OCI-LY7 (cell line): Measurements from ENCODE around the gene MAPK8IP3. TPM values are rescaled to one million over a fixed set of nuclear protein-coding genes. Genes with fewer than 3 reads are reported as not detected.

ENCODE experiments used
- BruUV-seq: library from RNA; stranded (reverse); fragments of 400-500 nt; replicated peaks from 2 replicates; lab custom pipeline; 2021; lab: Mats Ljungman, UMichigan
- CTCF ChIA-PET: fragments of 300-600 bp; sonication (Branson Sonifier 250); formaldehyde crosslinking; loops from one replicate; lab custom pipeline; 2022; ENCODE audit warnings: antibody characterized with exemption; ENCODE audit not compliant: unreplicated experiment; lab: Charles Lee
- POLR2A ChIA-PET: fragments of 300-600 bp; sonication (Branson Sonifier 250); formaldehyde crosslinking; loops from one replicate; lab custom pipeline; 2022; ENCODE audit warnings: antibody characterized with exemption; lab: Charles Lee
- DNase-seq: peaks from one replicate; pipeline ENCODE4 v3.0.0-alpha.2; 2015; ENCODE audit warnings: low spot score
- H2AFZ ChIP-seq: fragments of 200-600 bp; sonication (generic), shearing (Covaris generic); 2 replicates; pipeline ENCODE4 v1.6.1; 2014; ENCODE audit warnings: mild to moderate bottlenecking, antibody characterized with exemption, low read length, moderate library complexity
- H3K27ac ChIP-seq: fragments of 200-600 bp; sonication (generic); 2 replicates; pipeline ENCODE4 v1.5.1; 2014; ENCODE audit warnings: mixed run types, low read depth, mild to moderate bottlenecking, moderate library complexity, low read length, inconsistent platforms; ENCODE audit not compliant: poor library complexity, severe bottlenecking
- H3K36me3 ChIP-seq: fragments of 200-600 bp; sonication (generic); 2 replicates; pipeline ENCODE4 v1.6.1; 2014; ENCODE audit warnings: mild to moderate bottlenecking, antibody characterized with exemption, low read length, moderate library complexity, mixed read lengths; ENCODE audit not compliant: insufficient read depth
- H3K4me1 ChIP-seq: fragments of 200-600 bp; sonication (generic); 2 replicates; pipeline ENCODE4 v1.5.1; 2014; ENCODE audit warnings: mild to moderate bottlenecking, low read length; ENCODE audit not compliant: insufficient read depth, poor library complexity, severe bottlenecking
- H3K4me2 ChIP-seq: fragments of 200-600 bp; sonication (generic); 2 replicates; pipeline ENCODE4 v1.6.1; 2014; ENCODE audit warnings: mild to moderate bottlenecking, low read length
- H3K4me3 ChIP-seq: fragments of 200-600 bp; sonication (generic); 2 replicates; pipeline ENCODE4 v1.5.1; 2014; ENCODE audit warnings: mild to moderate bottlenecking, low read depth, low read length; ENCODE audit not compliant: poor library complexity, severe bottlenecking
- H3K79me2 ChIP-seq: fragments of 200-600 bp; sonication (generic); 2 replicates; pipeline ENCODE4 v1.6.1; 2016; ENCODE audit warnings: low read depth, mild to moderate bottlenecking, low read length, moderate library complexity, mixed read lengths; ENCODE audit not compliant: insufficient read depth
- H3K9me2 ChIP-seq: fragments of 200-600 bp; sonication (generic); 2 replicates; pipeline ENCODE4 v1.6.1; 2016; ENCODE audit warnings: mild to moderate bottlenecking, low read length, mixed read lengths; ENCODE audit not compliant: insufficient read depth
- H3K9me3 ChIP-seq: fragments of 200-600 bp; sonication (generic); 2 replicates; pipeline ENCODE4 v1.6.1; 2014; ENCODE audit warnings: mild to moderate bottlenecking, mixed run types, low read length, mixed read lengths
- H4K20me1 ChIP-seq: fragments of 200-600 bp; sonication (generic); 2 replicates; pipeline ENCODE4 v1.6.1; 2014; ENCODE audit warnings: mild to moderate bottlenecking, antibody characterized with exemption, low read length, moderate library complexity, mixed read lengths; ENCODE audit not compliant: insufficient read depth
- CTCF ChIP-seq: fragments of 200-600 bp; sonication (generic); conservative IDR thresholded peaks from 2 replicates; pipeline ENCODE4 v1.5.1; 2014; ENCODE audit warnings: mild to moderate bottlenecking, antibody characterized with exemption, low read length, moderate library complexity, mixed read lengths
- EZH2phosphoT487 ChIP-seq: fragments of 200-600 bp; sonication (generic); IDR thresholded peaks from 2 replicates; pipeline ENCODE4 v1.6.1; 2018; ENCODE audit warnings: low read depth, borderline replicate concordance, mild to moderate bottlenecking, mixed run types, antibody characterized with exemption, low read length, moderate library complexity, mixed read lengths
- intact Hi-C: fragments of 100-400 bp; cut with micrococcal nuclease; formaldehyde crosslinking; loops from one replicate; pipeline ENCODE4 v1.10.0; 2022; ENCODE audit not compliant: unreplicated experiment
- total RNA-seq, 2 experiments: library from RNA; depleted of rRNA in 1 of 2; stranded (reverse); fragments of >200 nt in 1 of 2; shearing (Covaris generic) in 1 of 2; gene quantifications; 2 replicates each; pipeline ENCODE4 v1.2.3, GENCODE V29; 2014 to 2022

The MAPK8IP3 gene
- total RNA-seq, 2 experiments from 2014 or later = 114 to 130 TPM

- Histone ChIP-seq H3K4me1 (peaks cover under 1% of the 10 kb centered on the region), H3K36me3 (peaks cover 62% of the 10 kb centered on the region), H3K9me2 (no peaks in the 10 kb centered on the region), H3K9me3 (no peaks in the 10 kb centered on the region), H3K79me2 (no peaks in the 10 kb centered on the region), H2AFZ (no peak overlapping the region), H3K27ac (no peak overlapping the region), H3K4me2 (no peak overlapping the region), H4K20me1 (no peaks in the 10 kb centered on the region), H3K4me3 (no peak overlapping the region)
- DNase-seq = no peak
- CTCF ChIA-PET = no interaction called here
- intact Hi-C loops = no loop called here
- POLR2A ChIA-PET = no interaction called here
- BruUV-seq = no TSS peak
- TF ChIP-seq EZH2phosphoT487 = no peak
- TF ChIP-seq CTCF = no peak
Observed at GRCh38 chr16:1764971-1765370, 59.0 kb downstream of the MAPK8IP3 start.

- Histone ChIP-seq H3K27ac (no peak overlapping the region), H3K4me3 (no peak overlapping the region), H2AFZ (no peak overlapping the region), H3K4me2 (no peak overlapping the region), H3K4me1 (peaks cover 9% of the 10 kb centered on the region), H3K9me2 (no peaks in the 10 kb centered on the region), H3K36me3 (peaks cover 65% of the 10 kb centered on the region), H3K79me2 (no peaks in the 10 kb centered on the region), H3K9me3 (no peaks in the 10 kb centered on the region), H4K20me1 (no peaks in the 10 kb centered on the region)
- DNase-seq = no peak
- no peak for TF ChIP-seq EZH2phosphoT487
- TF ChIP-seq CTCF = no peak
- ChIA-PET CTCF (no interaction called here), POLR2A (no interaction called here)
- BruUV-seq = no TSS peak
- intact Hi-C loops = no loop called here
Observed at GRCh38 chr16:1765826-1766225, 59.8 kb downstream of the MAPK8IP3 start.

- no peak for TF ChIP-seq CTCF
- TF ChIP-seq EZH2phosphoT487 = no peak
- H3K4me3 ChIP-seq = no peak overlapping the region
- H3K27ac ChIP-seq = no peak overlapping the region
- no peak overlapping the region for H2AFZ ChIP-seq
- BruUV-seq = no TSS peak
- no peak for DNase-seq
- no peak overlapping the region for H3K4me2 ChIP-seq
- H3K9me2 ChIP-seq = no peaks in the 10 kb centered on the region
- ChIA-PET POLR2A (no interaction called here), CTCF (no interaction called here)
- peaks cover 63% of the 10 kb centered on the region for H3K36me3 ChIP-seq
- intact Hi-C loops = no loop called here
- no peaks in the 10 kb centered on the region for H4K20me1 ChIP-seq
- no peaks in the 10 kb centered on the region for H3K9me3 ChIP-seq
- peaks cover 10% of the 10 kb centered on the region for H3K4me1 ChIP-seq
- no peaks in the 10 kb centered on the region for H3K79me2 ChIP-seq
Observed at GRCh38 chr16:1766231-1766630, 60.2 kb downstream of the MAPK8IP3 start.
